Hypothalamus (tissue), 51 donors: ENCODE results near the gene PTGES2.
"Not testable (repeated sequence)": the region's sequence is repeated elsewhere in the genome, so short reads cannot be mapped to it uniquely, and the experiment has no call there.

ENCODE experiments used
- DNase-seq, 51 donors: peaks; one replicate each; lab custom pipeline; 2025; lab: John Stamatoyannopoulos, UW

The PTGES2 gene

DNA sequence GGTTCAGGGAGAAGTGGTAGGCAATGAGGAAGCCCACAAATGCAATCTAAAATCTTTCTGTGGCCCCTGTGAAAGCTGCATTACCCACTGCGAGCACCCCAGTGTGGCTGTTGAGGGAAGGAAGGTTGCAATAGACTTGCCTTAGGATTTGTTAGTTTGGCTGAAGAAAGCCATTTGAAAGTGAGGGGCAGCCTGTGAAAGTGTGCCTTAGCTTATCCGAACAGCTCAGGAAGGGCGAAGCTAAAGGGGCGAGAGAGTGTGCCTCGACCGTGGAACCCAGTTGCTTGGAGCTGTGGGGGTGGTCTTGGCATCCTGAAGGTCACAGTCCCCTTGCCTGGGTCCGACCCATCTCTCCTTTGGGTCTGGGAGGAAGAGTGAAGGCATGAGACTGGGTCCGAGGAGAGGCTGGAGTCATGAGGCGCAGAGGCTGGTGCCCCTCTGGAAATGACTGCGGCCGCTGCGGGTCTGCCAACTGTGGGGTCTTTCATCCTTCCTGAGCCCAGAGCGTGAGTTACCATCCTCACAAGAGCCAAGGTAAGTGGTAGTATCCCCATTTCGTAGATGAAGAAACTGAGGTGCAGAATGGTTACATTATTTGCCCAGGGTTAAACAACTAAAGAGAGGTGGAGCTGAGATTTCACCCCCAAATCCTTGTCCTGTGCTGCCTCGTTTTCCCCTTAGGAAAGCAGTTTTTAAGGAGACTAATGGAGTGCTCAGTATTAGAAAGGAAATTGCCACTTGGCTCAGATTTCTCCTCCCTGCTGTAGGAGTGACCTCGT lies 35.1 kb downstream of the PTGES2 start:
- no peak for DNase-seq

DNA sequence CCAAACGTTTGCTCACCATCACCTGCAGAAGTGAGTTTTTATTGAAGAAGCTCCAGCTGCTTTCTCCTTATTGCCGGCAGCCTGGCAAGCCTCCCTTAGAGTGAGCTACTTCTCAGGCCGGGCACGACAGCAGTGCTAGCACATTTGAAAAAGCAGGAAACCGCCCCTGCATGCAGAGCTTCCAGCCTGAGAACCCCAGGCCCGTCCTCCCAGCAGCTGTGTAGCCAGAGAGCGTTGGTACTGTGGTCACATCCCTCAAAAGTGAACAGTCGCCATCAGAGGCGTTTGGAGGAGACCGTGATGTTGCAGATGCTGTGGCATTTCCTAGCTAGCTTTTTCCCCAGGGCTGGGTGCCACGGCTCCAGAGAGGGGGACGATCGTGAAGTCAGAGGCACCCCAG lies 36.0 kb downstream of the PTGES2 start:
- DNase-seq, result peak in 28 of 51 donors; percentile 21 to 83 (median 70)

DNA sequence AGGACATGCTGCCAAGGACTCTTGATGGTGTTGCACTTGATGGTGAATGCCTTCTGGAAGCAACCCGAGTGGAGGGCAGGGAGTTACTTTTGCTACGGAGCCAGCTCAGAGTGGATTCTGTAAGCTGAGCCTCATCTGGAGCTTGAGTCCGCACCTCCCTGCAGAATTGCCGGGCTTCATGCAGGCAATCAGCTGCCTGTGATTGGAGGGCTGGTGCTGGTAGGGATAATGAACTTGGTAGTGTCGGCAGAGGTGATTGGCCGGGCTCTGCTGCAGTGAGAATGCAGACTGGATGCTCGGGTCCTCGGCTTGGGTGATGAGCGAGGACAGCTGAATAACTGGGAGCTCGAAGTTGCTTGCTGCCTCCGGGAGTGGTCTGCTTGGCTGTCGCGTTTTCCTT lies 36.4 kb downstream of the PTGES2 start:
- peak in 48 of 51 donors; percentile 30 to 95 (median 78) for DNase-seq

GRCh38 chr9:128089299-128089698 lies 38.2 kb downstream of the PTGES2 start:
- no peak for DNase-seq

GRCh38 chr9:128088253-128088945 lies 39.1 kb downstream of the PTGES2 start:
- no peak for DNase-seq

DNA sequence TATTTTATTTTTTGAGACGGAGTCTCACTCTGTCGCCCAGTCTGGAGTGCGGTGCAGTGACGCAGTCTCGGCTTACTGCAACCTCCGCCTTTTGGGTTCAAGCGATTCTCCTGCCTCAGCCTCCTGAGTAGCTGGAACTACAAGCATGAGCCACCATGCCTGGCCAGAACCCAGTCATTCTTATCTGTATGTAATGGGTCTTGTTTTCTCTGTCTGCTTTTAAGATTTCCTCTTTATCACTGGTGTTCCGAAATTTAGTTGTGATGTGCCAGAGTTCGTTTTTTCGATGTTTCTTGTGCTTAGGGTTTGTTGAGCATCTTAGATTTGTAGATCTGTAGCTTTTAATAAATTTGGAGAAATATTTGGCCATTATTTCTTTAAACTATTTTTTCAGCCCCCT lies 40.3 kb downstream of the PTGES2 start:
- no peak for DNase-seq

DNA sequence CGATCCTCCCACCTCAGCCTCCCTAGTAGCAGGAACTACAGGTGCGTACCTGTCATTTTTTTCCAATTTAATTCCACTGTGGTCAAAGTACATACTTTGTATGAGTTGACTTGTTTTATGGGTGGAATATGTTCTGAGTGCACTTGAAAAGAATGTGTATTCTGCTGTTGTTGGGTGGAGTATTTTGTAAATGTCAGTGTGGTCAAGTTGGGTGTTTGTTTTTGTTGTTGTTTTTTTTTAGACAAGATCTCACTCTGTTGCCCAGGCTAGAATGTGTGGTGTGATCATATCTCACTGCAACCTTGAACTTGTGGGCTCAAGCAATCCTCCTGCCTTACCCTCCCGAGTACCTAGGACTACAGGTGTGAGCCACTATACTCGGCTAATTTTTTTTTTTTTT lies 41.6 kb downstream of the PTGES2 start:
- DNase-seq, result no peak

DNA sequence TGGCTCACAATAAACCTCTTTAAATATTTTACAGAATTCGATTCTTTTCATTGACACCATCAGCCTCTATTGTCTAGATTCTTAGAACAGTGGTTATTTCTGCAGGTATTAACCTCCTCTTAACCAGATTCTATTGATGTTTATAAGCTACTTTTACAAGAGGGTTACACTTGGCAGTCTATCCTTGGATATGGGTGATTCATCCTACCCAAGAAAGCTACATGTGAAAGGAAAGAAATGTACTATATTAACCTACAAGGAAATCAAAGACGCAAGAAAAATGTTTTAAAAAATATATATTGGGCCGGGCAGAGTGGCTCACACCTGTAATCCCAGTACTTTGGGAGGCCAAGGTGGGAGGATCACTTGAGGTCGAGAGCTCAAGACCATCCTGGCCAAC lies 42.8 kb downstream of the PTGES2 start:
- DNase-seq, result no peak

DNA sequence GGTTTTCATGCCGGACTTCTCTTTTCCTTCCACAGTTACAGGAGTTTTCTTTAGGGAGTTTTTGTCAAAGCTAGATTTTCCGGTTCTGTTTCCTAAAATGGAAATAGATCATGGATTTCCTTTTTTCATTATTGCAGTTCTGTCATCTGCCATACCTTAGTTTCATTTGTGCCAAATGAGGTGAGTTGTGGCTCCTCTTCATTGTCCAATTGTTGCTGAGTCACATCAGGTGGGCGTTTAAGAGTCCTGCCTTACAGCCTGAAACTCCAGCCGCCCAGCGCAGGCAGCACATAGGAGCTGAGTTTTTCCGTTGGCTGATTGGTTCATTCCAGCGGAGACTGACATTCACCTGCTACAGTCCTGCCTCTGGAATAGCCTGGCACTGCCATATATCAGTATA lies 45.4 kb downstream of the PTGES2 start:
- no peak for DNase-seq

- no peak for DNase-seq
Measured at GRCh38 chr9:128081056-128081455, 46.5 kb downstream of the PTGES2 start.

- DNase-seq, result no peak
Measured at GRCh38 chr9:128080206-128080605, 47.3 kb downstream of the PTGES2 start.

DNA sequence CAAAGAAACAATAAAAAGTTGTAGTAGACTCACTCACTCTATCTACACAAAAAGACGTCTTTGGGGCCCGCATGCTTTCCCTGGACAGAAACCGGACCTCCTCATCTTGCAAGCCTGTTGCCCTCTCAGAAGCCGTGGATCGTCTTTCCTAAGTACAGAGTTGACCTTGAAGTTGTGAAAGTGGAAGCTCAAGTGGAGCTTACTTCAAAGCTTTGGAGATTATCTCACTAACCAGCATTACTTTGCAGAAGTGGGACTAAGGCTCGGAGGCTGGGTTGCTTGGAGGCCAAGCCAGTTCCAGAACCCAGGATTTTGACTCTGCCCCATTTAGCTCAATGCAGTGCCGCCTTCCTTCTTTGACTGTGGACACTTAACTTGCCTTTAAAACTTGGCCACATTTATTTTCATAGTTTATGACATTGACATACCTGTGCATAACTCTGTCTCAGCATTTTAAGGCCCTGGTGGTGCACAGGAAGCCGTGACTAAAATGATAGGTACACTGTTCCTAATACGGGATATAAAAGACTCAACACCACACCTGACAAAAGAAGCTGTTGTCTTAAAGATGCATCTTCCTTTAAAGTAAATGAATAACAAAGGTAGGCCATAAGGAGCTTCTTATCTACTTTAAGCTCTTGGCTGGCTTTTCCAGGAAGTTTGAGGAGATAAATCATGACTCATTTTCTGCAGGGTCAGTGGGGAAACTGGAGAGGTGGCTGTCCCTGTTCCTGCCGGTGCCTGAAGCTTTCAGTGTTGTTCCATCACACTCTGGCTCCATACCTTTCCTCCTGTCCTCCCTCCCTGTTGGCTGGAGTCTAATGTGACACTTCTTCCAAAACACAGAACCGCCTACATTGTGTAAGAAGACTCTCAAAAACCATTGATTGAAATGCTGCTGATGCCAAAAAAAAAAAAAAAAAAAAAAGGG lies 48.8 kb downstream of the PTGES2 start:
- DNase-seq, result no peak

GRCh38 chr9:128077847-128078503 lies 49.6 kb downstream of the PTGES2 start:
- DNase-seq, result no peak

DNA sequence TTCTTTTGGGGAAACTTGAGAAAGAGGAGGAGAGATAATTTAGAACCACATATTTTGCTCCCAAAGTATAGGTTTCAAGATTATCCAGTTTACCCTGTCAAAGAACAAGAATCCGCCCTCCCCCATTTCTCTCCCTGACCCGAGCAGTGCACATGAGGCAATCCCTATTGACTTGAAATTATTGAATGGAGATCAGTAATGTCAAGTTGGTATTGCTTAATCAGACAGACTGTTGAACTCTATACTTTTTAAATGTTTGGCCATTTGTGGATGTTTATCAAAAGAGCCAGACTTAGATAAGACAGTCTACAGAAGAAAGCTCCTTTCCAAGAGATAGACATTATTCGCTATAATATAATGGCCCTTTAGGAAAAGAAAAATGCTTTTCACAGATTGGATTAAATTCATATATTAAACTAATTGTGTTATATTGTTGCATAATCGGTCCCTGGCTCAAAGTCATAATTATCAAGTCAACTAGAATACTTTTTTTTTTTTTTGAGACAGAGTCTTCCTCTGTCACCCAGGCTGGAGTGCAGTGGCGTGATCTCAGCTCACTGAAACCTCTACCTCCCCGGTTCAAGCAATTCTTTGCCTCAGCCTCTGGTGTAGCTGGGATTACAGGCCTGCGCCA lies 54.2 kb downstream of the PTGES2 start:
- DNase-seq, result no peak

DNA sequence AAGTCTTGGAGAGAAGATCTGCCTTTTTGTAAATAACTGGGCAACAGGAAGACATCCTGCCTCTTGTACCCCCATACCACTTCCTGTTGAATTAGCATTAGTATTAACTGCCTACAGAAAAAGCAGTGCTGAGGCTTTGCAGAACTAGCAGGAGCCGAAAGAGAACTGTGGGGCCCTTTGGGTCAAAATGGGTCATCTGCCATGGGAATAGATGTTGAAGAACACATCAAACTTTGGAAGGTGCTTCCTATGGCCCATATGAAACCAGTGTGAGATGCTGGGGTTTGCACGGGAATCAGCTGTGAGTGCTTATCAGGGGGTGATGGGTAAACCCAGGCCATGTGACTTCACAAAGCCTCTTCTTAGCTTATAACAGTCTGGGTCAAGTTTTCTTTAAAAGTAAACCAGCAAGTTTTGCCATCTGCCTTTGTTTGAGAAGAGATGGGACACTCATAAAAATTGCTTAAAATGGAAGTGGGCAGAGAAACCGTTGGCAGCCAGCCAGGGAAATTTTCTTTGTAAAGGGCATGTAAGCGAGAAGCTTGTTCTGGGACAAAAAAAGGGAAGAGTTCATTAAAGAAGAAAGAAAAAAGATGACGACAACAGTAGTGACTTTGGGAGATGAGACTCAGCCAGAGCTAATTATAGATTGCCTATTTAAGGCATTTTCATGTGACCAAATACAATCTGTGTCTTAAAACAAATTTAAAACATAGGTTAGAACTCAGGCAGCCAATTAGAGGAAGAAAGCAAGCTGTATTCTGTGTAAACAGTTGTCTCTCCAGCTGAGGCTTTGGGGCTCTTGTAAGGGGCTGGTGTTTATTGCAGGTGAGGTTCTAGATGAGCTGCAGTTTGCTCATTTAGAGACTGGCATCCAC lies 55.1 kb downstream of the PTGES2 start:
- DNase-seq, result peak in 35 of 51 donors; percentile 9 to 85 (median 50)

- DNase-seq, result not testable (repeated sequence)
Measured at GRCh38 chr9:128071475-128071874, 56.1 kb downstream of the PTGES2 start.

DNA sequence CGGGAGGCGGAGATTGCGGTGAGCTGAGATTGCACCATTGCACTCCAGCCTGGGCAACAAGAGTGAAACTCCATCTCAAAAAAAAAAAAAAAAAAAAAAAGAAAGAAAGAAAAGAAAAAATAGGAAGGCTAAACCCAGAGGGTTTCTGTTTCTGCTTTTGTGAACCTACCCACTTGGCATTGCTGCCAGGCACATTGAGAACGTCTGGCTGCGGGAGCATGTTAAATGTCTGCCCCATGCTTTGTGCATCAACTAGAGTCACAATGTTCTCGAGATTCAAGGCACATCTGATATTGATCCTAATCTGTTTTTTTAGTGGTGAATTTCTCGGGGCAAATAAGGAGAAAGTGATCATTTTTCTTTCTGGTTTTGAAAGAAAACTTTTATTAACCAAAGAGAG lies 56.7 kb downstream of the PTGES2 start:
- DNase-seq, result peak in 7 of 51 donors; percentile 14 to 31 (median 20)
